RKO (cell line): ENCODE measurements around the gene GAMT.

Source experiments
- DNase-seq: peaks from one replicate; pipeline ENCODE4 v3.0.0-alpha.2; 2016; ENCODE audit warnings: low spot score

GAMT gene

DNA sequence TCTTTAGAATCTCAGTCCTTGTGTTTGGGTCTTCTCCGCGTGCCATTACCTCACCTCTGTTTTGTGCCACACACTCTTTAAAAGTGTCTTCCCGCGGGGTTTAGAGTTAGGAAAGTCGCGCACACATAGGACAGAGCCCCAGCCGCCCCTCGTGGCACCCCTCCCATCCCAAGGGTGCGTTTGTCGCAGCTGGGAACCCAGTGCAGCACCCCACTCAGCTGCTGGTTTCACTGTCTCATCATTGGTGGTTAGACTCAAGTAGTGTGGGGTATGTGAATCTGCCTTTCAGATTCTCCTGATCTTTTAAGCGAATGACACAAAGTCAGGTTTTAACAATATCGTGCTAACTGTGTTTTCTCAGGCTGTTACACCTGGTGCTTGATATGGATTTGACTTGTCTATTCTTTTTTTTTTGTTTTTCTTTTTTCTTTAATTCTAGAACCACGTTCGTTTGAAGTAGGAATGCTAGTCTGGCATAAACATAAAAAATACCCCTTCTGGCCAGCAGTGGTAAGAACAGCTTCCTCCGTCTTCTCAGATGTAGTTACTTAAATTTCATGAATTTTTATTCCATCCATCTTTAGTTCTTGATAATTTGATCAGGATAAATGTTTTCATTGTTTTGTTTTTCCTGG lies 37.2 kb downstream of the GAMT start:
- peak; percentile 35 for DNase-seq

DNA sequence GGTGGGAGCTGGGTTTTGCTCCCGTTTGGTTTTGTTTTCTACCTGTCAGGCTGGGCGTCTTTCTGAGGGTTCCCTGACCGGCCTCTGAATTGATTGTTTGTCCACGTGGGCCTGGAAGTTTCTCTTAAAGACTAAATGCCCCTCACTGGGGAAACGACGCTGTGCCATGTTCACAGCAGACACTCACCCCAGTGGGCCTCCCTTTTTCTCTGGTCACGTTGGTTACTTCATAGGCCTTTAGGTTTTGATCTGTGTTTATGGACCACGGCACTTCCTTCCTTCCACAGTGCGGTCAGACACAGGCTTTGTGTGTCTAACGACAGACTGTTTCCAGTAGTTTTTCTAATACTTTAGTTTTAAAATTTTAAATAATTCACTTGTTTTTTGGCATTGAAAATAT lies 37.7 kb downstream of the GAMT start:
- DNase-seq: no peak

DNA sequence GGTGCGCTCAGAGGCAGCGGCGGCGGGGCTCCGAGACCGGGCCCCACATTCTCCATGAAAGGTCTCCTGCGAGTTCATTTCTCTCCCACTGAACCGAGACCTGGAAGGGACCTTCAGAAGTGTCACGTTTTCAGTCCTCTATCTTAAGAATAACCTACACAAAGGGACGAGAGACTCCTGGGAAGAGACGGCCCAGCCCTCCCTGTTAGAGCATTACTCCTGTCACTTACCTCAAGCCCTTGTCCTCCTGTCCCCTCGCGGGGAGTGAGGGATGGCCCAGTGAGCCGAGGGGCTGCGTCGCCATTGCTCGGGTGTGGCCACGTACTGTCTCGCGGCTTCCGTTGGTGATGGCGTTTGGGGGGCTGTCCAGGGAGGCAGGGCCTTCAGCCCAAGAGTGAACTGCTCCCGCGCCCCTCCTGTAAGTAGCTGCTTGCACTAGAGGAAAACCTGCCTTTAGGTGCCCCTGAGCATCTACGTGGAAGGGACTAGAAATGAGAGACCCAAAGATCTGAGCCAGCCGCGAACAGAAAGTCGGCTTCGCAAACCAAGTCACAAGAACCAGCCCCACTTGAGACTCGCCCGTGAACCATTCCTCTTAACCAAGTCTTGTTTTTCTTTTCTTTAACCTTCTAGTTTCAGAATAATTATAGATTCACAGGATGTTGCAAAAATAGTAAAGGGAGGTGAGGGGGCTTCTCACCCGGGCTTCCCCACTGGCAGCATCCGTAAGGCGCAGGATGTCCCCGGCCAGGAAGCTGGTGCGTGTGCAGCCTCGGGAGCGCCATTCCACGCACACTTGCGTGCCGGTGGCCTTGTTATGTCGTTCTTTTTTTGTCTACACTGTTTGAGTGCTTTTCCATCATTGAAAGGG lies 38.7 kb downstream of the GAMT start:
- DNase-seq: no peak

DNA sequence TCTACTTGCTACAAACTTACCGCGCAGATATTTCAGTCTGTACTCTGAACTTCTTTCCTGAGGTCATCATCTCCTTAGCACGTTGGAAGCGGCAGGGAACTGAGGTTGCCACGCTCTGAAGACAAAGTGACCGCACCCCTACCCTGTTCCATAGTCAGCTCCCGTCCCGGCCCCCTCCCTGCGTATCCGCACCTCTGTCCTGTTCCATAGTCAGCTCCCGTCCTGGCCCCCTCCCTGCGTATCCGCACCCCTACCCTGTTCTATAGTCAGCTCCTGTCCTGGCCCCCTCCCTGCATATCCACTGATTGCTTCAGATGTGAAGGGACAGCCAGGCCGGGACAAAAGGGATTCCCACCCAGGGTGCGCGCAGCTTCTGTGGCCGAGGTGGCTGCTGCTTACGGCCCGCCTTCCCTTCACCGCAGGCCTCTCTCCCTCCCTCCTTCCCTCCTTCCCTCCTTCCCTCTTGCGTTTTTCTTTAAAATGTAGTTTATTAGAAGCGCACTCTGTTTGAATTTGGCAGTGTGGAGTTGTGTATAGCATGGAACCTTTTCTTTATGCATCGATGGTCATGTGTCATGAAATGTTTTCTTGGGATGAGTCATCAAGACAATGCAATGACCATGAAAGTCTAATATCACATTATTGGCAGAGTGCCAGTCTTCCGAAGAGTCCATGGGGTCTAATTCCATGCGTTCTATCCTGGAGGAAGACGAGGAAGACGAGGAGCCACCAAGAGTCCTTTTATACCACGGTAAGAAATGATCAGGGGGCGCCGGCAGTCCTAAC lies 39.5 kb downstream of the GAMT start:
- DNase-seq: peak; percentile 51

DNA sequence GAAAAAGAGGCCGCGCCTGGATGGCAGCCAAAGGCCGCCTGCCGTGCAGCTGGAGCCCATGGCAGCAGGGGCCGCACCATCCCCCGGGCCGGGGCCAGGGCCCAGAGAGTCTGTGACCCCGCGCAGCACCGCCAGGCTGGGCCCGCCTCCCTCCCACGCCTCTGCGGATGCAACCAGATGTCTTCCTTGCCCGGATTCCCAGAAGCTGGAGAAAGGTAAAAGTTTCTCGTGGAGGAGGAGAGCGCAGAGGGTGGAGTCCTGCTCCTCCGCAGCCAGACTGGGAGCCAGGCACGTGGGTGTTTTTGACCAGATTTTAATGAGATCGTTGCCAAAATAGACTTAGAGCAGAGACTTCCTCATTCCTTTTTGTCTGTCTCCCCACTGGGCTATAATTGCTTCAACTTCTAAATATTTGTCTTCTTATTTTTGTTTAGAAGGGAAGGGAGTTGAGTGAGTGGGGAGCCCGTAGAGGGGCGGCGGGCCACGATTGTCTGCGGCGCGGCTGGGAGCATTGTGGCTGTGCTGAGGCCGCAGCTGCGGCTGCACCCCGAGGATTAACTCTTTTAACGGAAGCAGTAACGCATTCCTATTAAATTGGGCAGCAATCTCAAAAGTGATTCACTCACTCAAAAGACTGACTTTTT lies 40.4 kb downstream of the GAMT start:
- no peak for DNase-seq

DNA sequence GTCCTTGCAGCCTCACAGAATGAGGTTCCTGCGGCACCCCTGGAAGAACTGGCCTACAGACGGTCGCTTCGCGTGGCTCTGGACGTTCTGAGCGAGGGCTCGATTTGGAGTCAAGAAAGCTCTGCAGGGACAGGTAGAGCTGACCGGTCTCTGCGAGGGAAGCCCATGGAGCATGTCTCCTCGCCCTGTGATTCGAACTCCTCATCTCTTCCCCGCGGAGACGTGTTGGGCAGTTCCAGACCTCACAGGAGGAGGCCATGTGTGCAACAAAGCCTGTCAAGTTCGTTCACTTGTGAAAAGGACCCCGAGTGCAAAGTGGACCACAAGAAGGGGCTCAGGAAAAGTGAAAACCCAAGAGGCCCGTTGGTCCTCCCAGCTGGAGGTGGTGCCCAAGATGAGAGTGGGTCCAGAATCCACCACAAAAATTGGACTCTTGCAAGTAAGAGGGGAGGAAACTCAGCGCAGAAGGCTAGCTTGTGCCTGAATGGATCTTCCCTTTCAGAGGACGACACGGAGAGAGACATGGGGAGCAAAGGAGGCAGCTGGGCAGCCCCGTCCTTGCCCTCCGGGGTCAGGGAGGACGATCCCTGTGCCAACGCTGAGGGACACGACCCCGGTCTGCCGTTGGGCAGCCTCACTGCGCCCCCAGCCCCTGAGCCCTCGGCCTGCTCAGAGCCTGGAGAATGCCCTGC lies 41.1 kb downstream of the GAMT start:
- no peak for DNase-seq

DNA sequence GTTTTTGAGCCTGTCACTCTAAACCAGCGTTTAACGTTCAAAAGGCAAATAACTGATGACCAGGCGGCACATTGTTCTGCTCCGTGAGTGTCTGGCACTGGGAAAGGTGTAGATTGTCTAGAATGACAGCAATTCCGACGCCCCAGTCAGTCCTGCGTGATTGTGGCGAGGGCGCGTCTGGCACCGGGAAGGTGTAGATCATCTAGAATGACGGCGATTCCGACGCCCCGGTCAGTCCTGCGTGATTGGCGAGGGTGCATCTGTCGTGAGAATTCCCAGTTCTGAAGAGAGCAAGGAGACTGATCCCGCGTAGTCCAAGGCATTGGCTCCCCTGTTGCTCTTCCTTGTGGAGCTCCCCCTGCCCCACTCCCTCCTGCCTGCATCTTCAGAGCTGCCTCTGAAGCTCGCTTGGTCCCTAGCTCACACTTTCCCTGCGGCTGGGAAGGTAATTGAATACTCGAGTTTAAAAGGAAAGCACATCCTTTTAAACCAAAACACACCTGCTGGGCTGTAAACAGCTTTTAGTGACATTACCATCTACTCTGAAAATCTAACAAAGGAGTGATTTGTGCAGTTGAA lies 43.7 kb downstream of the GAMT start:
- no peak for DNase-seq

DNA sequence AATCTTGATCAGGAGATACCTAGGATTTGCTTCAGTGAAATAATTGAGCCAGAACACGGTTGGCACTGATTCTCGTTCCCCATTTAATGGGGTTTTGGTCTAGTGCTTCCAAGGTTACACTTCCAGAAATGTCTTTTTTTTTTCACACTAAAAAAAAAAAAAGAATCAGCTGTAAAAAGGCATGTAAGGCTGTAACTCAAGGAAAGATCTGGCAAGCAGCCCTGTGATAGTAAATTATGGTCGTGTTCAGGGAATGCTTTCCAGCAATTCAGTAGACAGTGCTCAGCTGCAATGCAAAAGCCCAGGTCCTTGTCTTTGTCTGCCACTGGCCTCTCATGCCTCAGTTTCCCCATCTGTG lies 44.9 kb downstream of the GAMT start:
- no peak for DNase-seq

DNA sequence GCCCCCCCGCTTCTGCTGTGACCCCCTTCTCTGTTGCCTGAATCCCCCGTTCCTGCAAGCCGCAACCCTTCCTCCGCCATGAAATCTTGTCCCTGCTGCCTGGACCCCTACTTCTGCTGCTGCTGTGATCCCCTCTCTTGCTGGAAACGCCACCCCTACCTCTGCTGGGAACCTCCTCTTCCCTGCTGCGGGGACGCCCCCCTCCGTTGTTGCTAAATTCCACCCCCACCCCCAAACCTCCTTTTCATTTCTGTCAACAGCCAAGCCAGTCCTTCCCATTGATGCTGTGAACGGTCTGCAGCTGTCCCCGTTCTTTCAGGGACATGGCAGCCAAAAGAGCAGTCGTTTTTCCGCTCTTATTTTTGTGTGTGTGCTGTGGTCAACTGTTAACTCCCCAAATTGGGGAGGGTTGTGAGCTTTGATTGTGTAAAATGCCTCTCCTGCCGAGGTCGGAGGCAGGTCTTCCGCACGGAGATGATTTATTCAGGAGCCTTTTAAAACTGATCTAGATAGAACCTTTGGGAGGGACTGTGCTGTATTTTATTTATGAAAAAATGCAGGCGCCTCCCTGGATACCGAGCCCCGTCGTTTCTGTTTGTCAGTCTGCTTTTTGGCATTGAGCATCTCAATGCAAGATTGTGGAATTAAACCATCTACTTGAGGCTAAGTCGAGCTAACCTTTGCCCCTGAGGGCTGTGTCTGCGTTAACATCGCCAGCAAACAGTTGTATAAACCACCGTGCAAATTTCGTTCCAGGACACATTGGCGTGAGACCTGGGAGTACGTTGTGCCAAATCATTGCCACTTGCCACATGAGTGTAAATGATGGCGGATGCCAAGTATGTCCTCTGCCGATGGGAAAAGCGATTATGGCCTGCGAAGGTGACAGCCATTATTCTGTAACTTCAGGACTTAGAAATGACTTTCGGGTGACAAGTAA lies 45.5 kb downstream of the GAMT start:
- no peak for DNase-seq

DNA sequence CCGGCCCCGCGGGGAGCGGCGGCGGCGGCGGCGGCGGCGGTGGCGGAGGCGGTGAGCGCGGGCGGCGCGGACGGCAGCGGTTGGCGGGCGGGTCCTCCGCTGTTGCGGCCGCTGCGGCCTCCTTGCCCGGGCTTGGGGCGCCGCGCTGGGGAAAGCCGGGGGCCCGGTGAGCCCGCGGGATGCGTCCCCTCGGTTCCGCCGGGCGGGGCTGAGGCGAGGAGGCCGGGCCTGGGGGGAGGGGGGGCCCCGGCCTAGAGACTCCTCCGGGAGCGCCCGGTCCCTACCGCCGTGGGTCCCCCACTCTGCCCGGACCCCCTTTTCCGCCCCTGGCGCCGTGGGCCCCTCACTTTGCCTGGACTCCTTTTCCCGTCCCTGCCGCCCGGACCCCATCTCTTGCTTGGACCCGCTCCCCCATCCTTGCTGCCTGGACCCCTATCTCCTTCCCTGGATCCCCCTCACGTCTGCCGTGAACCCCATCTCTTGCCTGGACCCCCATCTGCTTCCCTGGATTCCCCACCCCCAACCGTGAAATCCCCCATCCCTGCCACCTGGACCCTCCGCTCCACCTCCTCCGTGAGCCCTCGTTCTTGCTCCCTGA lies 46.3 kb downstream of the GAMT start:
- no peak for DNase-seq

DNA sequence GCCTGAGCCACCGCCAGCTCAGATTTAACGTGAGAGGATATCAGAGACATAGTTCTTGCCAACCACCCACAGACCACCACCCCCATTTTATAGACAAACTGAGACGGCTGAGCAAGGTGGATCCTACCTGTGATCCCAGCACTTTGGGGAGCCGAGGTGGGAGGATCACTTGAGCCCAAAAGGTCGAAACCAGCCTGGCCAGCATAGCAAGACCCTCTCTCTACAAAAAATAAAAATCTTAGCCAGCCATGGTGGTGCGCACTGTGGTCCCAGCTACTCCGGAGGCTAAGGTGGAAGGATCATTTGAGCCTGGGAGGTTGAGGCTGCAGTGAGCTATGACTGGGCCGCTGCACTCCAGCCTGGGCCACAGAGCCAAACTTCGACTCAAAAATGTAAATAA lies 48.2 kb downstream of the GAMT start:
- no peak for DNase-seq

DNA sequence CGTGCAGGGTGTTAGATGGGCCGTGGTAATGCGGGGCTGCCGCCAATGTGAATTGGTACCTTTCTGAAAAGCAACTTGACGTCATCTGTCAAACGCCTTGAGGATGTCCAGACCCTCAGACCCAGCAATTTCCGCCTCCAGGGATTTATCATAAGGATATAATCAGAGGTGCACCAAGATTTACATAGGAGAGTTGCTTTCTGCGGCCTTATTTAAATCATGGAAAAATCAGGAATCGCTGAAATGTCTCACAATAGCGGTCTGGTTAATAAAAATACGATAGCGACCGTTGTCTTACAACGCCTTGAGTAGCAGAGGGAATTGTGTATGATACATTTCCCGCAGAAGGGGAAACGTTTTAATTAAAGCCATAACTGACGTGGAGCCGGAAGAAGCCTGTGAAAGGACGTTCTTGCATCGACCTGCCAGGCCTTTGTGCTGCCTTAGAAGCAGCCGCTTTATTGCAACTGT lies 49.9 kb downstream of the GAMT start:
- no peak for DNase-seq

DNA sequence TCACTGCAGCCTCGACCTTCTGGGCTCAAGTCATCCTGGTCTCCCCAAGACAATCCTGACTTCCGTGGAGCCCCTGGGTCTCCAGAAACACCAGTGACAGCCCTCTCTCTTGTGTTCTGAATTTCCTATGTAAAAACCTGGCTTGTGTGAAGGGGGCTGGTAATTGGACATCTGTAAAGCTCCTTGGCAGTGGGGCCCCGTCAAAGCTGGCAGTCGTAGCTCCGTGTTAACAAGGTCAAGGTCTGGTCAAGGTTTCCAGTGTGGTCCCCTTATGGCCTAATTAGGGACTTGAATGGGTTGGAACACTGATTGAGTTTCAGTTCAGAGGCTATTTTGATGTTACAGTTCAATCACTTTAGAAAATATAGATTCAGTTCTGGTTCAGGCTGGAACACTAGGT lies 50.5 kb downstream of the GAMT start:
- no peak for DNase-seq

DNA sequence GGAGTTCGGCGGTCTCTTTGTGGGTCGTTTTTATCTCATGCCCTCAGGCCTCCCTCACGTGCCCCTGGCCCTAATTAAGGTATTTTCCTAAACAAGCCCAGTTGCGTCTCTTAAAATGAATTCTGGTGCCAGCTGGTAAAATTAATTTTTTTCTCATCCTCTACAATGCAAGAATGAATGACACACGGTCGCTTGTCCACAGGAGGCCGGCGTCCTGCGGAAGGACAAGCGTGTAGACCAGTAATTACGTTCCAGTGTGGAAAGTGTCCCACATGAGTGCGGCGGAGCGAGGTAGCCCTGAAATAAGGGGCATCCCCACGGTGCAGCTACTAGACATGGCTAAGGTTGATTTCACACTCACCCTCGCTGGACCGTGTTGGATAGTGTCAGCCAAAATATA lies 52.1 kb downstream of the GAMT start:
- DNase-seq: no peak
